ENCODE measurements around the gene EXOC4. TPM values are rescaled to one million over a fixed set of nuclear protein-coding genes. Genes with fewer than 3 reads are reported as not detected.

The EXOC4 gene
- total and polyA plus RNA-seq, 7 experiments from 2014 or later = 44.1 to 106 (median 74.2) TPM

GRCh38 chr7:133282094-133282493, 29.2 kb downstream of the EXOC4 start:
- no peaks in the 10 kb centered on the region for H3K27me3 Mint-ChIP-seq
- POLR2A ChIA-PET = no interaction called here
- peaks cover 0 to 18% (median 0%) of the 10 kb centered on the region in 3 experiments for H3K36me3 ChIP-seq (ENCODE audit: control insufficient read depth in 2 of 3, insufficient read depth in 3 of 3, low read length in 3 of 3)
- intact Hi-C loops (cut with micrococcal nuclease) = no loop called here
- H3K9me3 Mint-ChIP-seq = peaks cover 0 to 11% (median 5%) of the 10 kb centered on the region in 11 donors
- H3K4me1 Mint-ChIP-seq = peaks cover 0 to 36% (median 27%) of the 10 kb centered on the region in 7 donors
- DNase-seq (no peak), ATAC-seq (no peak)
- no peak overlapping the region for H3K27ac ChIP-seq (ENCODE audit: low read depth, low read length)
- no peaks in the 10 kb centered on the region for H3K9me3 ChIP-seq (ENCODE audit: control insufficient read depth in 2 of 3, low read length in 3 of 3)
- no peaks in the 10 kb centered on the region for H3K27me3 ChIP-seq (ENCODE audit: control insufficient read depth in 2 of 2, insufficient read depth in 2 of 2, low read length in 2 of 2)
- H3K4me3 Mint-ChIP-seq = no peak overlapping the region
- CTCF ChIA-PET = no interaction called here
- peaks cover 11 to 77% (median 54%) of the 10 kb centered on the region in 5 donors for H3K36me3 Mint-ChIP-seq
- H3K27ac Mint-ChIP-seq = no peak overlapping the region
- no peaks in the 10 kb centered on the region for H3K4me1 ChIP-seq (ENCODE audit: control insufficient read depth in 2 of 2, insufficient read depth in 2 of 2, low read length in 2 of 2)
- H3K4me3 ChIP-seq (ENCODE audit: low read length) = no peak overlapping the region

- H3K4me3 Mint-ChIP-seq = no peak overlapping the region
- H3K4me1 Mint-ChIP-seq = peaks cover 0 to 41% (median 23%) of the 10 kb centered on the region in 7 donors
- Histone ChIP-seq H3K27me3 (ENCODE audit: control insufficient read depth in 2 of 2, insufficient read depth in 2 of 2, low read length in 2 of 2) (no peaks in the 10 kb centered on the region), H3K4me3 (ENCODE audit: low read length) (no peak overlapping the region), H3K27ac (ENCODE audit: low read depth, low read length) (no peak overlapping the region), H3K36me3 (ENCODE audit: control insufficient read depth in 2 of 3, insufficient read depth in 3 of 3, low read length in 3 of 3) (peaks cover 0 to 14% (median 0%) of the 10 kb centered on the region in 3 experiments), H3K9me3 (ENCODE audit: control insufficient read depth in 2 of 3, low read length in 3 of 3) (no peaks in the 10 kb centered on the region), H3K4me1 (ENCODE audit: control insufficient read depth in 2 of 2, insufficient read depth in 2 of 2, low read length in 2 of 2) (no peaks in the 10 kb centered on the region)
- peaks cover 0 to 1% (median 0%) of the 10 kb centered on the region in 11 donors for H3K9me3 Mint-ChIP-seq
- H3K27me3 Mint-ChIP-seq = no peaks in the 10 kb centered on the region
- H3K27ac Mint-ChIP-seq = no peak overlapping the region
- no peak for ATAC-seq
- intact Hi-C loops (cut with micrococcal nuclease) = no loop called here
- ChIA-PET POLR2A (no interaction called here), CTCF (interaction anchor here (0.6 kb wide), 1 partner anchor 111 kb away, joined by 4 read pairs; no protein-coding TSS in a partner anchor)
- no peak for DNase-seq
- peaks cover 7 to 74% (median 55%) of the 10 kb centered on the region in 5 donors for H3K36me3 Mint-ChIP-seq
Measured at GRCh38 chr7:133284092-133284491, 31.2 kb downstream of the EXOC4 start.

DNA sequence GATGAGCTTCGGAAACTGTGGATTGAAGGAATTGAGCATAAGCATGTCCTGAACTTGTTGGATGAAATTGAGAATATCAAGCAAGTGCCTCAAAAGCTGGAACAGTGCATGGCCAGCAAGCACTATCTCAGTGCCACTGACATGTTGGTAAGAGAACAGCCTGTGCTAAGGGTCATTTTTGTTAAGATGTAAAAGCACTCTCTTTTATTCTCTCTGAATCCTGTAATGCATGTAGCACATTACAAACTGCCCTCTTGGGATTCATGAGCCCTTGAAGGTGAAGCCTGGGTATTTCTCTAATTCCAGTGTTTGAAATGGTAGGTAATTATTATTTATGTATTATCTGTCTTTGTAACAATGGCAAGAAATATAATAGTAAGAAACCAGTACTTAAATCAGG, 36.1 kb downstream of the EXOC4 start:
- intact Hi-C loops (cut with micrococcal nuclease) = no loop called here
- Histone ChIP-seq H3K4me3 (ENCODE audit: low read length) (no peak overlapping the region), H3K9me3 (ENCODE audit: control insufficient read depth in 2 of 3, low read length in 3 of 3) (no peaks in the 10 kb centered on the region), H3K4me1 (ENCODE audit: control insufficient read depth in 2 of 2, insufficient read depth in 2 of 2, low read length in 2 of 2) (no peaks in the 10 kb centered on the region), H3K27me3 (ENCODE audit: control insufficient read depth in 2 of 2, insufficient read depth in 2 of 2, low read length in 2 of 2) (no peaks in the 10 kb centered on the region), H3K27ac (ENCODE audit: low read depth, low read length) (no peak overlapping the region), H3K36me3 (ENCODE audit: control insufficient read depth in 2 of 3, insufficient read depth in 3 of 3, low read length in 3 of 3) (peaks cover 0 to 27% (median 5%) of the 10 kb centered on the region in 3 experiments)
- POLR2A ChIA-PET = no interaction called here
- Mint-ChIP-seq H3K27me3 (no peaks in the 10 kb centered on the region), H3K4me1 (peaks cover 5 to 29% (median 20%) of the 10 kb centered on the region in 7 donors), H3K9me3 (no peaks in the 10 kb centered on the region), H3K27ac (no peak overlapping the region), H3K36me3 (peaks cover 10 to 81% (median 59%) of the 10 kb centered on the region in 5 donors), H3K4me3 (no peak overlapping the region)
- ATAC-seq = no peak
- CTCF ChIA-PET = no interaction called here
- DNase-seq = no peak

- Histone ChIP-seq H3K4me1 (ENCODE audit: control insufficient read depth in 2 of 2, insufficient read depth in 2 of 2, low read length in 2 of 2) (no peaks in the 10 kb centered on the region), H3K4me3 (ENCODE audit: low read length) (no peak overlapping the region), H3K36me3 (ENCODE audit: control insufficient read depth in 2 of 3, insufficient read depth in 3 of 3, low read length in 3 of 3) (peaks cover 0 to 27% (median 5%) of the 10 kb centered on the region in 3 experiments), H3K27ac (ENCODE audit: low read depth, low read length) (no peak overlapping the region), H3K9me3 (ENCODE audit: control insufficient read depth in 2 of 3, low read length in 3 of 3) (no peaks in the 10 kb centered on the region), H3K27me3 (ENCODE audit: control insufficient read depth in 2 of 2, insufficient read depth in 2 of 2, low read length in 2 of 2) (no peaks in the 10 kb centered on the region)
- DNase-seq (no peak), ATAC-seq (no peak)
- Mint-ChIP-seq H3K36me3 (peaks cover 10 to 75% (median 57%) of the 10 kb centered on the region in 5 donors), H3K9me3 (no peaks in the 10 kb centered on the region), H3K27ac (no peak overlapping the region), H3K4me3 (no peak overlapping the region), H3K4me1 (peaks cover 5 to 24% (median 15%) of the 10 kb centered on the region in 7 donors), H3K27me3 (no peaks in the 10 kb centered on the region)
- ChIA-PET CTCF (no interaction called here), POLR2A (no interaction called here)
- intact Hi-C loops (cut with micrococcal nuclease) = no loop called here
Measured at GRCh38 chr7:133290041-133290440, 37.2 kb downstream of the EXOC4 start.

- POLR2A ChIA-PET = no interaction called here
- no peak for ATAC-seq
- Mint-ChIP-seq H3K4me1 (peaks cover 5 to 24% (median 12%) of the 10 kb centered on the region in 7 donors), H3K27me3 (no peaks in the 10 kb centered on the region), H3K9me3 (no peaks in the 10 kb centered on the region), H3K27ac (no peak overlapping the region), H3K36me3 (peaks cover 10 to 74% (median 53%) of the 10 kb centered on the region in 5 donors), H3K4me3 (no peak overlapping the region)
- Histone ChIP-seq H3K27me3 (ENCODE audit: control insufficient read depth in 2 of 2, insufficient read depth in 2 of 2, low read length in 2 of 2) (no peaks in the 10 kb centered on the region), H3K36me3 (ENCODE audit: control insufficient read depth in 2 of 3, insufficient read depth in 3 of 3, low read length in 3 of 3) (peaks cover 0 to 27% (median 5%) of the 10 kb centered on the region in 3 experiments), H3K4me3 (ENCODE audit: low read length) (no peak overlapping the region), H3K9me3 (ENCODE audit: control insufficient read depth in 2 of 3, low read length in 3 of 3) (no peaks in the 10 kb centered on the region), H3K27ac (ENCODE audit: low read depth, low read length) (no peak overlapping the region), H3K4me1 (ENCODE audit: control insufficient read depth in 2 of 2, insufficient read depth in 2 of 2, low read length in 2 of 2) (no peaks in the 10 kb centered on the region)
- intact Hi-C loops (cut with micrococcal nuclease) = no loop called here
- DNase-seq = no peak
- CTCF ChIA-PET = no interaction called here
Measured at GRCh38 chr7:133290676-133291333, 37.9 kb downstream of the EXOC4 start.

- POLR2A ChIA-PET = no interaction called here
- Histone ChIP-seq H3K27me3 (ENCODE audit: control insufficient read depth in 2 of 2, insufficient read depth in 2 of 2, low read length in 2 of 2) (no peaks in the 10 kb centered on the region), H3K4me1 (ENCODE audit: control insufficient read depth in 2 of 2, insufficient read depth in 2 of 2, low read length in 2 of 2) (no peaks in the 10 kb centered on the region), H3K27ac (ENCODE audit: low read depth, low read length) (no peak overlapping the region), H3K9me3 (ENCODE audit: control insufficient read depth in 2 of 3, low read length in 3 of 3) (no peaks in the 10 kb centered on the region), H3K36me3 (ENCODE audit: control insufficient read depth in 2 of 3, insufficient read depth in 3 of 3, low read length in 3 of 3) (peaks cover 0 to 20% (median 5%) of the 10 kb centered on the region in 3 experiments), H3K4me3 (ENCODE audit: low read length) (no peak overlapping the region)
- CTCF ChIA-PET = interaction anchor here (0.7 kb wide), 1 partner anchor 11 kb away, joined by 3 read pairs; no protein-coding TSS in a partner anchor
- H3K27me3 Mint-ChIP-seq = no peaks in the 10 kb centered on the region
- no peaks in the 10 kb centered on the region for H3K9me3 Mint-ChIP-seq
- intact Hi-C loops (cut with micrococcal nuclease) = no loop called here
- no peak for DNase-seq
- no peak for ATAC-seq
- no peak overlapping the region for H3K27ac Mint-ChIP-seq
- H3K36me3 Mint-ChIP-seq = peaks cover 10 to 71% (median 43%) of the 10 kb centered on the region in 5 donors
- no peak overlapping the region for H3K4me3 Mint-ChIP-seq
- H3K4me1 Mint-ChIP-seq = peaks cover 3 to 21% (median 9%) of the 10 kb centered on the region in 7 donors
Measured at GRCh38 chr7:133292631-133293030, 39.8 kb downstream of the EXOC4 start.

Measured in naive thymus-derived CD4-positive, alpha-beta T cell (primary cell).